ENCODE results near the gene ADORA2B.

DNA sequence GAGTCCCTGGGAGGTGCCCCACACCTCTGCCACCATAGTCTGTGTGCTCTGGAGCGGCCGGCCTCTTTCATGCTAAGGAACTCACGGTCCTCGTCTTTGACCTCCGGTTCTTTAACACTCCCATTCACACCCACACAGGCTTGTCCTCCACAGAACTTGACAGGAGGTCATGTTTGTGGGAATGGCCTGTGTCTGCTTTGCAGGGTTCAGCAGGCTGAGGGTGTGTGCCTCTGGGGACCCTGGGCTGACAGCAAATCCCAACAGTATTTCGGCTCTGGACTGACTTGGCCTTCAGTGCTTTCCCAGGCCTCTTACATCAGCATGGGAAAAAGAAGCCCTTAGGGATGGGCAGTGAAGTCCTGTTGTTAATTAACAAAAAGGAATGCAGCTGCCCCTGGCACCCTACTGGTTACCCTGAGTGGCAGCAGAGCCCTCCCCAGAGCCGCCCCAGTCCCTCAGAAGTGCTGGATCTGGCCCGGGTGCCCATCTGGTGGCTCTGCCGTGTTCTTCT, 35.4 kb upstream of the ADORA2B start:
- TF ChIP-seq TOX (CRISPR knock-in tag; IDR thresholded peaks at IDR 0.05; ENCODE audit: borderline replicate concordance), result no peak
- TF ChIP-seq ZNF70 (CRISPR knock-in tag; IDR thresholded peaks at IDR 0.05), result no peak
- no peak for TF ChIP-seq ZFP3 (CRISPR knock-in tag; IDR thresholded peaks at IDR 0.05)
- TF ChIP-seq GLIS3 (CRISPR knock-in tag; IDR thresholded peaks at IDR 0.05), result no peak
- TF ChIP-seq OSR1 (CRISPR knock-in tag; IDR thresholded peaks at IDR 0.05), result no peak
- TF ChIP-seq, protein P1, sequence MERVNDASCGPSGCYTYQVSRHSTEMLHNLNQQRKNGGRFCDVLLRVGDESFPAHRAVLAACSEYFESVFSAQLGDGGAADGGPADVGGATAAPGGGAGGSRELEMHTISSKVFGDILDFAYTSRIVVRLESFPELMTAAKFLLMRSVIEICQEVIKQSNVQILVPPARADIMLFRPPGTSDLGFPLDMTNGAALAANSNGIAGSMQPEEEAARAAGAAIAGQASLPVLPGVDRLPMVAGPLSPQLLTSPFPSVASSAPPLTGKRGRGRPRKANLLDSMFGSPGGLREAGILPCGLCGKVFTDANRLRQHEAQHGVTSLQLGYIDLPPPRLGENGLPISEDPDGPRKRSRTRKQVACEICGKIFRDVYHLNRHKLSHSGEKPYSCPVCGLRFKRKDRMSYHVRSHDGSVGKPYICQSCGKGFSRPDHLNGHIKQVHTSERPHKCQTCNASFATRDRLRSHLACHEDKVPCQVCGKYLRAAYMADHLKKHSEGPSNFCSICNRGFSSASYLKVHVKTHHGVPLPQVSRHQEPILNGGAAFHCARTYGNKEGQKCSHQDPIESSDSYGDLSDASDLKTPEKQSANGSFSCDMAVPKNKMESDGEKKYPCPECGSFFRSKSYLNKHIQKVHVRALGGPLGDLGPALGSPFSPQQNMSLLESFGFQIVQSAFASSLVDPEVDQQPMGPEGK (CRISPR knock-in tag; IDR thresholded peaks at IDR 0.05; ENCODE audit: borderline replicate concordance), result no peak
- no peak for TF ChIP-seq CSRNP3 (CRISPR knock-in tag; IDR thresholded peaks at IDR 0.05)
- TF ChIP-seq ESRRG (CRISPR knock-in tag; IDR thresholded peaks at IDR 0.05), result no peak
- no peak for TF ChIP-seq BACH2 (CRISPR knock-in tag; IDR thresholded peaks at IDR 0.05; ENCODE audit: borderline replicate concordance)
- TF ChIP-seq ARNTL (CRISPR knock-in tag; IDR thresholded peaks at IDR 0.05; ENCODE audit: borderline replicate concordance, low read depth), result no peak
- no peak for TF ChIP-seq ZFP30 (CRISPR knock-in tag; IDR thresholded peaks at IDR 0.05)
- TF ChIP-seq PPARA (CRISPR knock-in tag; IDR thresholded peaks at IDR 0.05; ENCODE audit: borderline replicate concordance), result no peak
- TF ChIP-seq SNAI2 (CRISPR knock-in tag; IDR thresholded peaks at IDR 0.05), result no peak
- TF ChIP-seq RARB (CRISPR knock-in tag; IDR thresholded peaks at IDR 0.05), result no peak
